Calu3 (cell line): Measurements from ENCODE around the gene C20orf144. TPM values are rescaled to one million over a fixed set of nuclear protein-coding genes. Genes with fewer than 3 reads are reported as not detected.

Source experiments
- BruUV-seq: library from RNA; stranded (reverse); fragments of 400-500 nt; replicated peaks from 2 replicates; lab custom pipeline; 2021; lab: Mats Ljungman, UMichigan
- CTCF ChIA-PET: fragments of 300-600 bp; sonication (Branson Sonifier 250); formaldehyde crosslinking; loops from one replicate; lab custom pipeline; 2022; ENCODE audit warnings: antibody characterized with exemption; lab: Charles Lee
- DNase-seq: peaks from one replicate; pipeline ENCODE4 v3.0.0; 2022
- H3K27ac Mint-ChIP-seq: one replicate; pipeline ENCODE4 v1.8.0; 2022; ENCODE audit warnings: mixed read lengths; ENCODE audit not compliant: unreplicated experiment
- H3K27me3 Mint-ChIP-seq: one replicate; pipeline ENCODE4 v1.8.0; 2022; ENCODE audit warnings: mixed read lengths; ENCODE audit not compliant: unreplicated experiment
- H3K36me3 Mint-ChIP-seq: one replicate; pipeline ENCODE4 v1.8.0; 2022; ENCODE audit warnings: mild to moderate bottlenecking, moderate library complexity, mixed read lengths; ENCODE audit not compliant: insufficient read depth, unreplicated experiment
- H3K4me1 Mint-ChIP-seq: one replicate; pipeline ENCODE4 v1.8.0; 2022; ENCODE audit warnings: mild to moderate bottlenecking, low read depth, mixed read lengths; ENCODE audit not compliant: unreplicated experiment
- H3K4me3 Mint-ChIP-seq: one replicate; pipeline ENCODE4 v1.8.0; 2022; ENCODE audit warnings: mild to moderate bottlenecking, low read depth, moderate library complexity, mixed read lengths; ENCODE audit not compliant: unreplicated experiment
- H3K9me3 Mint-ChIP-seq: one replicate; pipeline ENCODE4 v1.8.0; 2022; ENCODE audit warnings: low read depth, mixed read lengths; ENCODE audit not compliant: unreplicated experiment
- CTCF ChIP-seq: fragments of 200-600 bp; IDR thresholded peaks from one replicate; pipeline ENCODE4 v1.8.0; 2022; ENCODE audit warnings: antibody characterized with exemption; ENCODE audit not compliant: unreplicated experiment
- intact Hi-C: fragments of 100-400 bp; cut with micrococcal nuclease; formaldehyde crosslinking; loops from one replicate; pipeline ENCODE4 v1.10.0; 2022; ENCODE audit not compliant: unreplicated experiment
- total RNA-seq: library from RNA; stranded (reverse); gene quantifications from 2 replicates; pipeline ENCODE4 v1.2.3, GENCODE V29; 2022

Gene C20orf144
- total RNA-seq, 1 experiment from 2014 or later, result 0.45 TPM

GRCh38 chr20:33693289-33693688, 31.2 kb downstream of the C20orf144 start:
- Mint-ChIP-seq H3K36me3 (no peaks in the 10 kb centered on the region), H3K4me1 (peaks cover 7% of the 10 kb centered on the region), H3K9me3 (no peaks in the 10 kb centered on the region), H3K27me3 (no peaks in the 10 kb centered on the region), H3K27ac (no peak overlapping the region), H3K4me3 (no peak overlapping the region)
- intact Hi-C loops, result no loop called here
- DNase-seq, result no peak
- no TSS peak for BruUV-seq
- CTCF ChIA-PET, result interaction anchor here (0.8 kb wide), 1 partner anchor 10 kb away, joined by 3 read pairs; no protein-coding TSS in a partner anchor
- TF ChIP-seq CTCF, result no peak

- DNase-seq, result no peak
- CTCF ChIA-PET, result interaction anchor here (0.8 kb wide), 1 partner anchor 10 kb away, joined by 3 read pairs; no protein-coding TSS in a partner anchor
- Mint-ChIP-seq H3K9me3 (no peaks in the 10 kb centered on the region), H3K27me3 (no peaks in the 10 kb centered on the region), H3K36me3 (no peaks in the 10 kb centered on the region), H3K4me1 (peaks cover under 1% of the 10 kb centered on the region), H3K27ac (no peak overlapping the region), H3K4me3 (no peak overlapping the region)
- no TSS peak for BruUV-seq
- intact Hi-C loops, result no loop called here
- TF ChIP-seq CTCF, result no peak
These were observed 31.9 kb downstream of the C20orf144 start for GRCh38 chr20:33693741-33694638.

DNA sequence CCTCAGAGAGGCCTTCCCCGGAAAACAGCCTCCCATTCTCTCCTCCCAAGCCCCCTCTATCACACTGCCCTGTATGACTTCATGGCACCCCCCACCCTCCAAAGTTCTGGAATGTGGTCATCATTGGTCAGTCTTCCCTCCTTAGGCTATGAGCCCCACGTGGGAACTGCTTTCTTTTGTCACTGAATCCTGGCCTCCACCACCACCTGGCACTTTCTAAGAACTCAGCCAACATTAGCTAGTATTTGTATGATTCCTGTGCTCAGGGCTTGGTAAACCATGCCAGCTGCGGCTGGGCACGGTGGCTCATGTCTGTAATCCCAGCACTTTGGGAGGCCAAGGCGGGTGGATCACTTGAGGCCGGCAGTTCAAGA, 32.5 kb downstream of the C20orf144 start:
- H3K27me3 Mint-ChIP-seq, result no peaks in the 10 kb centered on the region
- CTCF ChIA-PET, result interaction anchor here (0.6 to 0.7 kb wide), 3 partner anchors 75 to 340 kb away, joined by 3 to 4 read pairs (median 4); no protein-coding TSS in a partner anchor
- no peak for DNase-seq
- no peak for TF ChIP-seq CTCF
- no TSS peak for BruUV-seq
- H3K9me3 Mint-ChIP-seq, result no peaks in the 10 kb centered on the region
- H3K27ac Mint-ChIP-seq, result no peak overlapping the region
- H3K4me3 Mint-ChIP-seq, result no peak overlapping the region
- H3K4me1 Mint-ChIP-seq, result no peaks in the 10 kb centered on the region
- no peaks in the 10 kb centered on the region for H3K36me3 Mint-ChIP-seq
- intact Hi-C loops, result no loop called here

DNA sequence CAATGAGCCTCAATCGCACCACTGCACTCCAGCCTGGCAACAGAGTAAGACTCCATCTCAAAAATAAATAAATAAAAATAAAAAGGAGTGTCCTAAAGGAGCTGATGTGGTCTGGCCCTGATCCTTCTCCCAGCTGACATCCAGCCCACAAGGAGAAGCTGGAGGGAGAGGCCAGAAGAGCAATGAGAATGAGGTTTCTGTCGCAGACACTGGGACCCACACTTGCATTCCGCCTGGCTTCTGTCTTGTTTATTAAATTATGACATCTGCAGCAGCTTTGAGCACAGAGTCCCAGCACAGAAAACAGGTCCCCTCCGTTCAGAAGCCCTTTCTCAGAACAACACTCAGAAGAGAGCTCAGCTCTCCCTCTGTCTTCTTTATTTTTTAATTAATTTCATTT, 34.3 kb downstream of the C20orf144 start:
- peaks cover 2% of the 10 kb centered on the region for H3K9me3 Mint-ChIP-seq
- no peaks in the 10 kb centered on the region for H3K4me1 Mint-ChIP-seq
- CTCF ChIA-PET, result interaction anchor here (1.2 to 1.3 kb wide), 2 partner anchors 10 to 23 kb away, joined by 3 read pairs; no protein-coding TSS in a partner anchor
- TF ChIP-seq CTCF, result no peak
- peaks cover 9% of the 10 kb centered on the region for H3K36me3 Mint-ChIP-seq
- no peak overlapping the region for H3K4me3 Mint-ChIP-seq
- no TSS peak for BruUV-seq
- no peak overlapping the region for H3K27ac Mint-ChIP-seq
- no peaks in the 10 kb centered on the region for H3K27me3 Mint-ChIP-seq
- intact Hi-C loops, result no loop called here
- DNase-seq, result no peak
